IMR-90 (cell line): ENCODE results near the gene CCNJL.

Experiments used
- CEBPB ChIP-seq: IDR thresholded peaks from 2 replicates; pipeline ENCODE4 v1.6.1; 2012; ENCODE audit warnings: low read depth, low read length, improper control_type of control experiment
- POLR2A ChIP-seq: IDR thresholded peaks from 2 replicates; pipeline ENCODE4 v1.6.1; 2012; ENCODE audit warnings: mild to moderate bottlenecking, low read depth, low read length
- TF ChIP-seq, protein P1 (sequence below): conservative IDR thresholded peaks from 2 replicates; pipeline ENCODE4 v1.5.1; 2012; ENCODE audit warnings: mild to moderate bottlenecking, low read depth, low read length, improper control_type of control experiment

GRCh38 chr5:160341309-160341870 is 29.0 kb upstream of the CCNJL start:
- TF ChIP-seq, protein P1, sequence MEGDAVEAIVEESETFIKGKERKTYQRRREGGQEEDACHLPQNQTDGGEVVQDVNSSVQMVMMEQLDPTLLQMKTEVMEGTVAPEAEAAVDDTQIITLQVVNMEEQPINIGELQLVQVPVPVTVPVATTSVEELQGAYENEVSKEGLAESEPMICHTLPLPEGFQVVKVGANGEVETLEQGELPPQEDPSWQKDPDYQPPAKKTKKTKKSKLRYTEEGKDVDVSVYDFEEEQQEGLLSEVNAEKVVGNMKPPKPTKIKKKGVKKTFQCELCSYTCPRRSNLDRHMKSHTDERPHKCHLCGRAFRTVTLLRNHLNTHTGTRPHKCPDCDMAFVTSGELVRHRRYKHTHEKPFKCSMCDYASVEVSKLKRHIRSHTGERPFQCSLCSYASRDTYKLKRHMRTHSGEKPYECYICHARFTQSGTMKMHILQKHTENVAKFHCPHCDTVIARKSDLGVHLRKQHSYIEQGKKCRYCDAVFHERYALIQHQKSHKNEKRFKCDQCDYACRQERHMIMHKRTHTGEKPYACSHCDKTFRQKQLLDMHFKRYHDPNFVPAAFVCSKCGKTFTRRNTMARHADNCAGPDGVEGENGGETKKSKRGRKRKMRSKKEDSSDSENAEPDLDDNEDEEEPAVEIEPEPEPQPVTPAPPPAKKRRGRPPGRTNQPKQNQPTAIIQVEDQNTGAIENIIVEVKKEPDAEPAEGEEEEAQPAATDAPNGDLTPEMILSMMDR = no peak
- TF ChIP-seq CEBPB (no peak), POLR2A (no peak)
